Measurements from ENCODE around the gene KLLN.
A peak's percentile ranks its signal among the peaks of the same experiment; 100 is the strongest.
"Not testable (repeated sequence)": the region's sequence is repeated elsewhere in the genome, so short reads cannot be mapped to it uniquely, and the experiment has no call there.

Gene KLLN

GRCh38 chr10:87842776-87843497 is 20.4 kb downstream of the KLLN start:
- no peak overlapping the region for H3K4me3 ChIP-seq (ENCODE audit: low read depth, low read length)

- H3K4me3 ChIP-seq (ENCODE audit: low read depth, low read length): no peak overlapping the region
These were observed 21.1 kb downstream of the KLLN start for GRCh38 chr10:87842220-87842641.

DNA sequence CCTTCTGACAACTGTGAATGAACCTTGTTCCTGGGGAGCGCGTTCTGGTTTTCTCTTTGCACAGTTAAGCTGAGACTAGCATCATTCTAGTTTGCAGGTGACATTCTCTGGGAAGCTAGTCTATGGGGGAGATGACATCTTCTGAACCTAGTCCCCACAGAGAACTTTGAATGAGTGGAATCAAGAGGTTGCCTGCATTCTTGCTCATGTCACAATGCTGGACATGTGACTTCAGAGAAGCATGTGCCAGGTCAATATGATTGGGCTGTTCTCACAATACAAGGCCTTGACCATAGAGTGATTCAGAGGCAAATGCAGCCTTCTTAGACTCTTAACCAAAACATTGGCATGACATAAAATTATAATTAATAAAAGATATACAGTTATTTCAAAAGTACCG is 22.1 kb downstream of the KLLN start:
- no peak overlapping the region for H3K4me3 ChIP-seq (ENCODE audit: low read depth, low read length)

GRCh38 chr10:87838650-87839049 is 24.7 kb downstream of the KLLN start:
- H3K4me3 ChIP-seq (ENCODE audit: low read depth, low read length): no peak overlapping the region

DNA sequence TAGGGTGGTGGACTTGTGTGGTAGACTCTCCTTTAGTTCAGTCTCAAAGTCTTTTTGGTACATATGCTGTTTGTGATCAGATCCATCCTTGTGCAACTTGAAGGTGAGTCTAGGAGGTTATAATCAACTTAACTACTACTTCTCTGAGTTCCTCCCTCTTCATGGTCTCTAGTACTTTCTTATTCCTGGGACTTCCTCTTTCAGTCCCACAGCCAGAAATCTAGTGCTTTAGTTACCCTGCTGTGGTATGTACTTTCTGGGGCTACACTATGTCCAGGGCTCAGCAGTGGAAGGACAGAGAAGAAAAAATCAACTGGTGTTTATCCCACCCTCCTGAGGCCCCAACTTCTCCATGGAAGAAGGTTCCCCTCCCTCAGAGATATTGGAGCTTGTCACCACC is 25.9 kb downstream of the KLLN start:
- no peak overlapping the region for H3K4me3 ChIP-seq (ENCODE audit: low read depth, low read length)

- H3K4me3 ChIP-seq (ENCODE audit: low read depth, low read length): no peak overlapping the region
These were observed 27.2 kb downstream of the KLLN start for GRCh38 chr10:87836098-87836497.

DNA sequence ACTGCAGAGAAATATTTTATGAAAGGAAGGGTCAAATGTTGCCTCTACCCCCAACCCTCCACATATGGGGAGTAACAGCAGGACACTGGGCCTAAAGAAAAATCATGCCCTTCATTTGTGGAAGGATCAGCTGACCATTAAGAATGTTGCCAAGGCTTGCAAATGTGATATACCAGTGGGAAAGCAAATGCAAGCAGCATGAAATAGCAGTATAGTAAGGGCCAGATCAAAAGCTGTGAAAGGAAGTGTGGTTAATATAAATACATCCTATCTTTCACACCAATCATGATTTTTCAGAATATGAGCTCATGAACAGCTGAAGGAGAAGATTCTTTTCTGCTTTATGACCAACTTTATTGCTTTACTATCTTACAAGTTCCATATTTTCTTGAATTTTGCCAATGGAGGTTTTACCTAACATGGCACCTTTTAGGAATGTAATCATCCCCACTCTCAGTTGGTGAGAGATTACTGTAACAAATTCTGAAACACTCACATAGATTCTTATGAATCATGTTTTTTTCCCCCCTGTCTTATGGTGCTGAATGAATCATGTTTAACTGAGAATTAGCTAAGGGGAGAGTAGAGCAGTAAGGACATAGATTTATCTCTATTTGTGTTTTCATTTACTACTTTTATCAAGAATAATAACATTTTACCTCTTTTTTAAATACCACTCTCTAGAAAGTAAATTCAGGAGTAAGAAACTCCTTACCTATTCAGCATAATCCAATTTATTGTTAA is 33.2 kb downstream of the KLLN start:
- H3K4me3 ChIP-seq (ENCODE audit: low read depth, low read length): no peak overlapping the region

- not testable (repeated sequence) for H3K4me3 ChIP-seq (ENCODE audit: low read depth, low read length)
These were observed 34.3 kb downstream of the KLLN start for GRCh38 chr10:87829051-87829450.

DNA sequence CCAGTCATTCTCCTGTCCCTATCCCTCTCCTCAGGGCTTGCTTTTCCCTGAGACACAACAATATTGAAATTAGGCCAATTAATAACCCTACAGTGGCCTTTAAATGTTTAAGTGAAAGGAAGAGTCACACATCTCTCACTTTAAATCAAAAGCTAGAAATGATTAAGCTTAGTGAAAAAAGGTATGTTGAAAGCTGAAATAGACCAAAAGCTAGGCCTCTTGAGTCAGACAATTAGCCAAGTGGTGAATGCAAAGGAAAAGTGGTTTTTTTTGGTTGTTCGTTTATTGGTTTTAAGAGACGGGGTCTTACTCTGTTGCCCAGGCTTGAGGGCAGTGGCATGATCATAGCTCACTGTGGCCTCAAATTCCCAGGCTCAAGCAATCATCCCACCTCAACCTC is 35.7 kb downstream of the KLLN start:
- no peak overlapping the region for H3K4me3 ChIP-seq (ENCODE audit: low read depth, low read length)

DNA sequence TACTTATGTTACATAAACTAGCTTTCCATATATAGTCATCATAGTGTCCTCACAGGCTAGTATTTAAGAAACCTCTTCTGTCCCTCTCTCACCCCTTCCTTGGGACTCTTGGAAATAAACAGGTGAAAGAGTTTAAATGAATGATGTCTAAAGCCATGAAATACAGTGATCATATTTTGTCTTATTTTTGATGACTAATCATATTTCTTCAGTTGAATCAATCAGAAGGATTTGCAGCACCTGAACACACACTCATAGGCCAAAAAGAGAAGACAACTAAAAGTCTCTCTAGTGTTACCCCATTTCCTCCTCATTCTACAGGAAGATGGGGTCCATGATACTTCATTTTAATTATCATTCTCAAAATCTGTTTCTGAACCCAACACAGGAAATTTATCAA is 36.7 kb downstream of the KLLN start:
- H3K4me3 ChIP-seq (ENCODE audit: low read depth, low read length): no peak overlapping the region

DNA sequence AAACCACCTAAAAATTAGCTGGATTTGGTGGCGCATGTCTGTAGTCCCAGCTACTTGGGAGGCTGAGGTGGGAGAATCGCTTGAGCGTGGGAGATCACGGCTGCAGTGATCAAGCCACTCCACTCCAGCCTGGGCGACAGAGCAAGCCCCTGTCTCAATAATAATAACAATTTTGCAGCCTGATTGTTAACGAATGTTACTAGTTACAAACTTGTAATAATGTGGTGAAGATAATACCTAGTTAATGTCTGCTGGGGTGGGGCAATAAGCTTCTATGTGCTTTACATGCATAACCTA is 44.1 kb downstream of the KLLN start:
- H3K4me3 ChIP-seq (ENCODE audit: low read depth, low read length): no peak overlapping the region

DNA sequence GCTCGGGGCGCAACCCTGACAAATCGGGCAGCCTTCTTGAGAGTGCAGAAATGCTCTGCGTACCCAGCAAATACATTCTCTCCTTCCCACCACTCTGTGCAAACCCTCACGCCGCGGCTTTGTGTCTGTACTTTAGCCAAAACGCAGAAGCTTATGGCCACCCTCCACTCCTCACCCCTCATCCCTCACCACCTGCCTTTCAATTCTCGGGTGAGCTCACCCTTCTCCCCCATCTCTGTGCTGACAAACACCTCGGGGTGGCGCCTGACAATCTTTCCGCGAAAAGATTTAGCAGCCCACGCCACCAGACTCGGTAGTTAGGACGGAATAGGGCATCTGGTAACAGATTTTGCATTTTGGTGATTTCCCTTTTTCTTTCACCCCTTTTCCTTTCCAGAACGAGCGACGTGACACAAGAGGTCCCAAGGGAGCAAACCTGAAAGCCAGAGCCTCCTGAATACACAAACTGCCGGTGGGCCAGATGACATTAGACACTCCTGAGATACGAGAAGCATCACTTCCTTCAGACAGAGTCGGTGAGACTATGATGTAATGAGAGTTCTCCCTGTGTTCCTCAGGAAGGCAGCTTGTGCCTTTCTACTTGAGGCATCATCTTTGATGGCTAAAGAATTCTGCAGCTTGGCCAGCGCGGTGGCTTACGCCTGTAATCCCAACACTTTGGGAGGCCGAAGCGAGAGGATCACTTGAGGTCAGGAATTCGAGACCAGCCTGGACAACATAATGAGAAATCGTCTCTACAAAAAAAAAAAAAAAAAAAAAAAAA is 44.6 kb downstream of the KLLN start:
- peak overlapping the region; percentile 87 for H3K4me3 ChIP-seq (ENCODE audit: low read depth, low read length)

DNA sequence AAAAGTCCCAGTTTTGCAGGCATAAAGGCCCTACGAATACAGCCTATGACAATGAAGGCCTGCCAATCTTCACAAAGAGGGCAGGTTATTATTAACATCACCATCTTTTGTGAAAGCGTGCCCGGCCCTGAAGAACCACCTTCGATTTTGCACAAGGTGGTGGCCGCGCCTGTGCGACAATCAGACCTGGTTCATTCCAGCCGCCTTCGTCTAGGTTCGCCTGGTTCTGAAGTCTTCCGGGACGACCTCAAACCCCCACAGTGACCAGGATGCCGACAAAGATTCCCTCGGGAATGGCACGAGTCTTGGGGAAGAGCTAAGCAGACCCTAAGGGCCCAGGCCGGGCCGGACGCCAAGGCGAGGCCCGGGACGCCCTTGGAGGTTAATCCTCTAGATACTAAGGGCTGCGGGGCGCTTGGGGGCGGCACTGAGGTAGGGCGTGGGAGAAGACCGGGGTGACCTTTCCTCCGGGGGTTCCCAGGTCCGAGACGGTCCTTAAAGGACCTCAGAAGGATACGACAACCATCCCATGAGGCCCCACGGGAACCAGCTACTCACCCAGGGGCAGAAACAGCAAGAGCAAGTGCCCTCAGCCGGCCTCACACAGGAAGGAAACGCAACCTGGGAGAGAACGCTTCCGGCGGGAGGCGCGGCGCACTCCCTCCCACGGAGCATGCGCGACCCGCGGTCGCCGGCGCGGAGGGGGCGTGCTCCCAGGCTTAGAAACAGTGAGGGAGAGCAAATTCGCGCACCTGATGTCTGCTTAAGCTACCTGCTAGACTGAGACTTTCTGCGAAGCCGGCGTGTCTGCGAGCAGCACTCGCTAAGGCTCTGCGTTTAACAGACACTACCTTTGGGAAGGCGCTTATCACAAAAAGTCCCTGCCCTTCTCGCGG is 45.5 kb downstream of the KLLN start, which contains the start of gene ATAD1:
Gene ATAD1, minus strand, starts transcription at position 618 of the 896 bp plus-strand sequence. CDS start 3,627 bp downstream, outside the sequence.
- peak within 1 kb of the TSS; percentile 87 for H3K4me3 ChIP-seq (ENCODE audit: low read depth, low read length)

DNA sequence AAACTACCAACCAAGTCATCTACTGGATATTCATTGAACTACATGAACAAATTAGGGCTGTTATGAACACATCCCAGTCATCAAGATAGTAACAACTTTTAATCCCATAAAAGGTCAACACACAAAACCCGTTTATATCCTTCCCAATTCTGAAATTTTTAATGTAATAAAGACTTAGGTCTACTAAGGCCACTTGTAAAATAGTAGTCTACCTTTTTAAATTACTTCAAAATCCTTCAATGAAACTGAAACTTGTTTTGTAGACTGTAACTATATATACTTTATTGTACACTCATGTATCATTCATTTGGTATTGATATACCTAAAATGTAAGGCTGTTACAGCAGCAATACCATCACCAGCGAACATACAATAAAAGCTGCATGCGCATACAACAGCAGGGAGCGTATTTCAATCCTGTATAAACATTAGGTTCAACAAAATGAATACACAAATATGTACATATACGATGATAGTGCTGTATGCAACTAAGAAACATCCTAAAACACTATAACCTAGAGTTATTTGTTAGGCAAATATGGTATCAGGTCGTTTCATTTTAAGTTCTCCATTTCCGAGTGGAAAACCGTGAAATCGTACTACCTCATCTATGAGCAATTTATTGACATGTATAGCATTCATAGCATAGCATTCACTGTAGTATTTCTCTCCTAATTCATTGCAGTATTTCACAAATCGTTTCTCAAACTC is 46.3 kb downstream of the KLLN start:
- peak overlapping the region; percentile 87 for H3K4me3 ChIP-seq (ENCODE audit: low read depth, low read length)

- peak overlapping the region; percentile 87 for H3K4me3 ChIP-seq (ENCODE audit: low read depth, low read length)
These were observed 47.0 kb downstream of the KLLN start for GRCh38 chr10:87816163-87816897.

Measured in iPS-11a (cell line).